ES-I3 (cell line): ENCODE results near the gene SAMSN1.
"Not testable (repeated sequence)": the region's sequence is repeated elsewhere in the genome, so short reads cannot be mapped to it uniquely, and the experiment has no call there.

Experiments used
- H3K36me3 ChIP-seq: 2 replicates; pipeline ENCODE4 v1.6.1; 2013; ENCODE audit warnings: mild to moderate bottlenecking, low read length, control low read depth, moderate library complexity; ENCODE audit not compliant: insufficient read depth
- H3K4me1 ChIP-seq: 2 replicates; pipeline ENCODE4 v1.6.1; 2013; ENCODE audit warnings: mild to moderate bottlenecking, control low read depth, low read length; ENCODE audit not compliant: insufficient read depth
- H3K9ac ChIP-seq: 2 replicates; pipeline ENCODE4 v1.6.1; 2013; ENCODE audit warnings: low read depth, mild to moderate bottlenecking, low read length, moderate library complexity
- H3K9me3 ChIP-seq: 2 replicates; pipeline ENCODE4 v1.6.1; 2013; ENCODE audit warnings: mild to moderate bottlenecking, low read length, moderate library complexity; ENCODE audit not compliant: control insufficient read depth, insufficient read depth

The SAMSN1 gene

DNA sequence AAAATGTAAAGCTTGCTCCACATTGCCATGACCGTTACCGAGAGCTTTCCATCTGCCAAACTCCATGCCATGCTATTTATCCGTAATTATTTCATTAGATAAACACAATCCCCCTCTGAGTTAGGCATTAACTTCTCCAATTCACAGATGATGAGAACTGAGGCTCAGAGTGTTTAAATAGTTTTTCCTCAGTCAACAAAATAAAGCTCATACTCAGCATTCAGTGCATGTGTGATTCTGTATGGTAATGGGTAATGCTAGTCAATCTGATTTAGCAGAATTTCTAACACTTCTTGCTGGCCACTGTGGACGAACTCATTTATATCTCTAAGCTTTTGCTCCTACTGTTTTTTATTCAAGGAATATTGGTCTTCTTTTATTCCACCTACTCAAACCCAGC lies 17.3 kb downstream of the SAMSN1 start:
- no peak overlapping the region for H3K9ac ChIP-seq
- H3K36me3 ChIP-seq: no peaks in the 10 kb centered on the region
- no peaks in the 10 kb centered on the region for H3K9me3 ChIP-seq
- no peaks in the 10 kb centered on the region for H3K4me1 ChIP-seq

DNA sequence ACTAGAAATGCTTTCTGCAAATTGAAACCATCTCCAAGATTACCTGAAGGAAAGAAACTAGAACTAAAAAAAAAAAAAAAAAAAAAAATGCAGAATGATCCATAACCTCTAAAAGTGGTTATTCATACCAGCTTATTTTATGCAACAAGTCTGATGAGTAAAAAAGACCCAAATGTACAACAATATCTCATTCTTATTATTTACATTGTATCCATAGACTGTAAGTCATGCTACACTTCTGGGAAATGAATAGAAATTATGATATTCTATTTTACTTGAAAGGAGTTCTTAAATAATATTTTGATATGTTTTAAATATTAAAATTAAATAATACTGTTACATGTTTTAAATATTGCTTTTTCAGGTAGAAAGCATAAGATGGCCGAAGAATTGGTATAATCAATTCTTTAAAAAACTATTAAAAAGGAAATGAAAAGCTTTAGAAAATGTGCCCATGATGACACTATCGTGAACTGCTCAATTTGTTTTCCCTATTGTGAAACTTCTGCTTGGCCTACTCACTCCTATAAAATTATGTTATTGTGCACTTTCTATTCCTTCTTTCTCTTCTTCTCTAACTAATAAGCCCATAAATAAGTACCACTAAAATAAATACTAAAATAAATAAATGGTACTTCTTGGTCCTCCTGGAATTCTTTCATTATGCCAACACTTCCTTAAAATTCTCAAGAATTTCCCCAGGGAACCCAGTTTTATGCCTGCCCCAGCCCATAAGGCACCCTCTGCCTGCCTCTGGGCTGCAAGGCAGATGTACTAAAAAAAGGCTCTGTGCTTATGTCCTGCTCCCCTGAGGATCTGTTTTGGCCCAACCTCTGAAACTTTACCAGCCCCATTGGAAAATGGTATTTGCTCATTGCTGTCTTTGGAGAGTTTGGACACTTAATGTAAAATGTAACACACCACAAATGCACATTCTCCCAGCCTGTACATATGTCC lies 18.1 kb downstream of the SAMSN1 start:
- no peaks in the 10 kb centered on the region for H3K4me1 ChIP-seq
- no peaks in the 10 kb centered on the region for H3K36me3 ChIP-seq
- H3K9ac ChIP-seq: no peak overlapping the region
- no peaks in the 10 kb centered on the region for H3K9me3 ChIP-seq

DNA sequence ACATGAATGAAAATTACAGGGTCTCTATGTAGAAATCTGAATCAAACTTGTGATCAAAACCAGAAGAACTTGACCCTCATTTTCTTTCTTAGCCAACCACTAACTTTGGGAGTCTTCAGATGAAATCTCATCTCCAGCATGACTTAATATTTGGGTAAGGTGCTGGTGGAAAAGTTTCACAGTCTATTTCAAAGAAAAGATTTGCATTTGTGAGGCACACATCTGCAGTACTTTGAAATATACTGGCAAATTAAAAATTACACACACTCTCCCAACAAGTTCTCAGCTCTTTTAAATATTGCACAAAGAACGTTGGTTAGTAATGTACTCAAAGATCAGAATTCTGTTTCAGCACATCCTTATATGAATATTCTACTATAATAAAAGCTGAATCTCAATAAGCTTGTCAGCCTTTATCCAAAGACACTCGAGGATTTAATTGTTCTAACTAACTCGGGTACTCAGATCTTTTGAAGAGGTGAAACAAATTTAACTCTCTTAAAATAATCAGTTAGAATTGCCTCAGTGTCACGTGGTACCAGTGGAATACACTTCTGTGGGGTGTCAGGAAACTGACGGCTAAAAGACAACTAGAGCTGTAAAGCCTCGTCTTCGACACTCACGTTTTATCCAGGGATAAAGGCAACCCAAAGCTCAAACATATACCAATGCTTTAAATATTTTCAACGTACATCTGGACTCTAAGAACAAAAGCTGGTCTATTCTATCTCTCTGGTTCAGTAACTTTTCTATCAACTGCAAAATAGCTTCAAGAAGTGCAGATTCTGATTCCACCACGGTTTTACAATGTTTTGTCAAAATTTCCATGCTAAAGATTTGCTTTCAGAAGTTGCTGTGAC lies 19.0 kb downstream of the SAMSN1 start:
- Histone ChIP-seq H3K36me3 (no peaks in the 10 kb centered on the region), H3K9ac (no peak overlapping the region), H3K9me3 (no peaks in the 10 kb centered on the region), H3K4me1 (no peaks in the 10 kb centered on the region)

DNA sequence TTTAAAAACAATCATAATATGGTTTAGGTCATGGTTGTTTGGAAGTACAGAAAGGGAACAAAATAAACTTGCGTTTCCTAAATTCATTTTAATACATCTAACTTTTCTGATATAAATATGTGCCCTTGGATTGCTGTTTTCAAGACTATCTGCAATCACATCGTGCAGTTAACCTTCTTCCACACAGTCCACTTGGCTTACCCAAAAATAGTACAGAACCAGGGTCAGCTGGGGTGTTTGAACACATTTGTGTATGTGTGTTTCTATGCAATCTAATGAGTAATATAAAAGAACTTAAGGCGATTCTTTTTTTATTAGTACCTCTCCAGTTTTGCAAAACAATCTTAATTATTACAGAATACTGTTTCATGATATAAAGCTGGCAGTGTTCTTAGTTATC lies 19.9 kb downstream of the SAMSN1 start:
- H3K36me3 ChIP-seq: no peaks in the 10 kb centered on the region
- no peaks in the 10 kb centered on the region for H3K4me1 ChIP-seq
- no peak overlapping the region for H3K9ac ChIP-seq
- no peaks in the 10 kb centered on the region for H3K9me3 ChIP-seq

DNA sequence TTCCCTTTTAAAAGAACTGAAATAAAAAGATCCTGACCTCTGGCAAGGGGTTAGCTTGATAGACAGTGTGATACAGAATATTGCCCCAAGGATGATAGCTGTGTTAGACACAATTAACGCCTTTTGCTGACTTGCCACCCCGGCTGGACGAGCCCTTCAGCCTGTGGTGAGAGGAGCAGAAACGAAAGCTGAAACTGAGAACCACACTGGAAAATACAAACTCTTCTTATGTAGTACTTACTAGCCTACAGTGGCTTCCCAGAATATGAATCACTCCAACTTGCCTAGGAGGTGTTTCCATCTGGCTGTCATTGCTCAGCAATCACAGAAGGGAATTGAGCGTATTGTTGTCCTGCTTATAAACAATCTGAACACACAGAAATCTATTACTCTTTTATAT lies 22.9 kb downstream of the SAMSN1 start:
- Histone ChIP-seq H3K9me3 (no peaks in the 10 kb centered on the region), H3K9ac (no peak overlapping the region), H3K36me3 (no peaks in the 10 kb centered on the region), H3K4me1 (no peaks in the 10 kb centered on the region)

DNA sequence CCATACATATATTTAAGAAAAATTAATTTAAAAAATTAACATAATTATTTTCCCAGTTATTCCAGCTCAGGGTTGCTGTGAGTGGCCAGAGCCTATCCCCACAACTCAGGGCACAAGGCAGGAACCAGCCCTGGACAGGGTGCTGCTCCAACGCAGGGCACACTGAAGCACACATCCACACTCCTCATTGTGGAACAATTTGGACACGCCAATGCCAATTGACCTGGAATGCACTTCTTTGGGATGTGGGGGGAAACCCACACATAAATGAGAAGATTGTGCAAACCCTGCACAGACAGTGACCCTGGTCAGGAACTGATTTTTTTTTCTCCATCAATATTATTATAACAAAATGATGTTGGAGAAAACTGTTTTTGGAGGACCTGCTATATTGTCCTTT lies 23.4 kb downstream of the SAMSN1 start:
- Histone ChIP-seq H3K36me3 (no peaks in the 10 kb centered on the region), H3K9me3 (no peaks in the 10 kb centered on the region), H3K9ac (no peak overlapping the region), H3K4me1 (no peaks in the 10 kb centered on the region)

DNA sequence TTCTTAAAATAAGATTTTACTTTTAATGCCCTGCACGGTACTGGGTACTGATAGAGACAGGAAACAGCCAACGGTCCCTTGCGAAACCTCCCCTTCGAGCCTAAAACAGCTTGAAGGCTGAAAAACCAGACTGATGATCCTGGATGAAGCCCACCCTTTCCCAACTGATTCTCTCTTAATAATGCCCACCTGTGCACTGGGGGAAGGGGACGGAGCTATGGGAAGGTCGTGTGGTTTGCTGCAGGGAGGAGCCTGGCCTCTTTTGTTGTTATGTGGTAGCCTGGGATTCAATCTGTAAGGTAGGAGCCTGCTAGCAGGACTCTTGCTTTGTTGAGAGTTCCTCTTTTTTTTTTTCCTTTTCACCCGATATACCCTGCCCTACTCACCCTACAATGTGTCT lies 25.6 kb downstream of the SAMSN1 start:
- H3K9ac ChIP-seq: no peak overlapping the region
- H3K4me1 ChIP-seq: no peaks in the 10 kb centered on the region
- no peaks in the 10 kb centered on the region for H3K9me3 ChIP-seq
- no peaks in the 10 kb centered on the region for H3K36me3 ChIP-seq

DNA sequence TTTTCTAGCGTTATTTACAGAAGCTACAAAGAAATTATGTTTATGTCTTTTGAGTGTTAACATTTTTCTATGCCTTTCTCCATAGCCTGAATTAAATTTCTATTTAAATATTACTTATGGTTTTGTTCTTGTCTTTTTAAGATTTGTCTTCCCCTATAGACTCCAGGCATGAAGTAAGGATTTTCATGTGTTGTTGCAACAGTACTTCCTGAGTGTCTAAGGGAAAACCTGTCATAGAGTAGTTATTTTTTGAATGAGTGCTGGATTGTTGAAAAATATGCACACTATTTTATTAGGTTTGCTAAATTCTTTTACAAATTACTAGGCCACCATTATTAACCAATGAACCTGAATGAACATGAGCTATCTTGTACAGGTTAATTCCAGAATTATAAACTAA lies 27.1 kb downstream of the SAMSN1 start:
- H3K4me1 ChIP-seq: no peaks in the 10 kb centered on the region
- no peak overlapping the region for H3K9ac ChIP-seq
- no peaks in the 10 kb centered on the region for H3K9me3 ChIP-seq
- H3K36me3 ChIP-seq: no peaks in the 10 kb centered on the region

DNA sequence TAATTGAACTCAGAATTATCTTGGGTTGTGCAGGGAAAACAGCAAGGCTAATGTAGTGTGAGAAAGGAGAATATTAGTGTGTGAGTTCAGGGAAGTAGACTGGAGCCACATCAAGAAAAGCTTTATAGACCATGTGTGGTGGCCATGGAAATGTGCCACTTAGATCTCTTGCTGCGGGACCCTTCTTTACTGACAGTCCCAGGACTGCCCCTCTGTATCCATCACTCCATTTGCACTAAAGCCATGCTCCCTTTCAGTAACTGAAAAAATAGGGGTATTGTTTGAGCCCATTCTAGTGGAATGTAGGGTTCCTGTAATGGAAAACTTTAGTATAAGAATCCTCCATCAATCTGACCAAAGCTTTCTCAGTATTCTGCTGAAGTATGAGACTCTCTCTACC lies 32.3 kb downstream of the SAMSN1 start:
- H3K9ac ChIP-seq: no peak overlapping the region
- H3K36me3 ChIP-seq: no peaks in the 10 kb centered on the region
- H3K4me1 ChIP-seq: no peaks in the 10 kb centered on the region
- H3K9me3 ChIP-seq: no peaks in the 10 kb centered on the region

DNA sequence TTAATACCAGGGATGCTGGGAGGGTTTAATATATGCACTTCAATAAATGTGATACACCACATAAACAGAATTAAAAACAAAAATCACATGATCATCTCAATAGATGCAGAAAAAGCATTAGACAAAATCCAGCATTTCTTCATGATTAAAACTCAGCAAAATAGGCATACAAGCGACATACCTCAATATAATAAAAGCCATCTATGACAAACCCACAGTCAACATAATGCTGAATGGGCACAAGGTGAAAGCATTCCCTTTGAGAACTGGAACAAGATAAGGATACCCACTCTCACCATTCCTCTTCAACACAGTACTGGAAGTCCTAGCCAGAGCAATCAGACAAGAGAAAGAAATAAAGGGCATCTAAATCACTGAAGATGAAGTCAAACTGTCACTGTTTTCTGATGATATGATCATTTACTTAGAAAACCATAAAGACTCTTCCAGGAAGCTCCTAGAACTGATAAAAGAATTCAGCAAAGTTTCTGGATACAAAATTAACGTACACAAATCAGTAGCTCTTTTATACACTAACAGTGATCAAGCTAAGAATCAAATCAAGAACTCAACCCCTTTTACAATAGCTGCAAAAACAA lies 39.2 kb downstream of the SAMSN1 start:
- not testable (repeated sequence) for H3K36me3 ChIP-seq, H3K9ac ChIP-seq, H3K9me3 ChIP-seq, H3K4me1 ChIP-seq

DNA sequence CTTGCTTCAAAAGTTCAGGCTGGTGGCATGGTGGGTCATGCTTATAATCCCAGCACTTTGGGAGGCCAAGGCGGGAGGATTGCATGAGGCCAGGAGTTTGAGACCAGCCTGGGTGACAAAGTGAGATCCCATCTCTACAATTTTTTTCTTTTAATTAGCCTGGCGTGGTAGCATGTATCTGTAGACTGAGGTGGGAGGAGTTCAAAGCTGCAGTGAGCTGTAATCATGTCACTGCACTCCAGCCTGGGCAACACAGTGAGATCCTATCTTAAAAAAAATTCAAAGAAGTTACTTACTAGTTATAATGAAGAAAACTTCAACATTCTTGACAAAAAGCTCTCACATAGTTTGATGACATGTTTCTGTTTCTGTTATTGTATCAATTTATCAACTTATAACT lies 45.2 kb downstream of the SAMSN1 start:
- H3K9ac ChIP-seq: no peak overlapping the region
- H3K9me3 ChIP-seq: peaks cover 4% of the 10 kb centered on the region; the same call in 1 of the 2 replicates
- no peaks in the 10 kb centered on the region for H3K4me1 ChIP-seq
- H3K36me3 ChIP-seq: no peaks in the 10 kb centered on the region

DNA sequence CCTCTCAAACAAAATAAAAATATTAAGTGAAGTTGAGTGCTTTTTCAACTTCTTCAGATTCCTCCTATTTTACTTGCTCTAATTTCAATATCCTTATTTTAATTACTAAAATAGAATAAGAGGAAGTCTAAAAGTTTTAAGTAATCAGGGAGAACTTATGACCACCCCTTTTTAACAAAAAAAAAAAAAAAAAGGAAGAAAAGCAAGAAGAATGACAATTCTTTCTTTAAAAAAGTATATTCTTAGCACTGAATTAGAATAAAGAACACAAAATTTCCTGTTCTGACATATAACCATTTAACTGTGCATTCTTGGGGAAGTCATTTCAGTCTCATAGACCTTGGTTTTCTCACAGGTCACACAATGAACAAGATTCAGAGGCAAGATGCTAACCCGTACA lies 46.8 kb downstream of the SAMSN1 start:
- H3K4me1 ChIP-seq: no peaks in the 10 kb centered on the region
- H3K36me3 ChIP-seq: no peaks in the 10 kb centered on the region
- H3K9ac ChIP-seq: no peak overlapping the region
- H3K9me3 ChIP-seq: no peaks in the 10 kb centered on the region

DNA sequence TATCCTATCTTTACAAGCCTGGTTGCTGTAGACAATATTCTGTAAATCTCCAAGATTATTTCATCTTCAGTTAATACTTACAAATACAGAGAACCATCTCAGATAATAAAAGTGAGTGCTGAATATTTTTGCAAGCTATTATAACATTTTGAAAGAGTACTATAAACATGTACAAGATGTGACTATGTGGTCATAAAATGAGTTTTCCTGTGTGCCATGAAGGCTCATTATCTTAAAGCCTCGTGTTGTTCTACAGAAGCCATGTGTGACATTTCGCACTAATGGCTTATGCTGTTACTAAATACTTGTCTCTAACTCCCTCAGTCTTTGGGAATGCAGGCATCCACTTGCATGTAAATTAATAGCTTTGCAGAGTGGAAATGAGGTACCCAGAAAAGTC lies 48.3 kb downstream of the SAMSN1 start:
- Histone ChIP-seq H3K9me3 (no peaks in the 10 kb centered on the region), H3K9ac (no peak overlapping the region), H3K36me3 (no peaks in the 10 kb centered on the region), H3K4me1 (no peaks in the 10 kb centered on the region)

DNA sequence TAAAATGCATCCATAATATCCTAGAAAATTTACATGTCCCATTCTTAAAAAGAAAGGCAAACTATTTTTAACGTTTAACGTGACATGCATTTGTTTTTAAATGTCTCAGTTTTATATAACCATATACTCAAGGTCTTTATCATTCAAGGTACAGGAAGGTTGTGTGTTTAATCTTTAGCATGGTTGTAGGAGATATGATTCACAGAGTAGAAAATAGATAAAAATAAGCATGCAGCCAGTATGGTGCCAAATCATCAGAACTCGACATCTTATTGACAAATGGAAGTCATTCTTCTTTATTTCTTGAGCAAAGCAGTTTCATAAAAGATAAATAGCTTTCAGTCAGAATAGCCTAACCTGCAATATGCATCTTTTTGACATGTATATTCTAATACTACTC lies 51.0 kb downstream of the SAMSN1 start:
- H3K9ac ChIP-seq: no peak overlapping the region
- H3K9me3 ChIP-seq: no peaks in the 10 kb centered on the region
- no peaks in the 10 kb centered on the region for H3K4me1 ChIP-seq
- H3K36me3 ChIP-seq: no peaks in the 10 kb centered on the region
